Measurements from ENCODE around the gene KCTD16.

The KCTD16 gene

DNA sequence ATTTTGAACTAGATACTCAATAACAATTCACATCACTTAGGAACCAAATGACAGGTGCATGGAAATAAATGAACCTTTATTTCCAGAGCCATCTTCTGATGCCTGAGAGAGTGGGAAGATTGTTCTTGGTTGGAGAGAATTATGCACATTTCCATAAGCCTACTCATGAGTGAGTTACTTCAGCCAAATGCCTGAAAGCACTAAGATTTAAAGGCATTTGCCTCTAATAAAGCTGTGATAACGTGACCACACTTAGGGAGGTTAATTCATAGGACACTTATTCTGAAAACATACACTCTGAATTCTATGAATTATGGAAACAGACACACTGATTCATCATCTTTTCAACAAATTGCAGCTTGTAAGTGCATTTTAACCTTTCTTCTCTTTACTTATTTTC lies 40.0 kb downstream of the KCTD16 start:
- ATAC-seq = no peak

- no peak for ATAC-seq
Observed at GRCh38 chr5:144219869-144220268, 49.2 kb downstream of the KCTD16 start.

DNA sequence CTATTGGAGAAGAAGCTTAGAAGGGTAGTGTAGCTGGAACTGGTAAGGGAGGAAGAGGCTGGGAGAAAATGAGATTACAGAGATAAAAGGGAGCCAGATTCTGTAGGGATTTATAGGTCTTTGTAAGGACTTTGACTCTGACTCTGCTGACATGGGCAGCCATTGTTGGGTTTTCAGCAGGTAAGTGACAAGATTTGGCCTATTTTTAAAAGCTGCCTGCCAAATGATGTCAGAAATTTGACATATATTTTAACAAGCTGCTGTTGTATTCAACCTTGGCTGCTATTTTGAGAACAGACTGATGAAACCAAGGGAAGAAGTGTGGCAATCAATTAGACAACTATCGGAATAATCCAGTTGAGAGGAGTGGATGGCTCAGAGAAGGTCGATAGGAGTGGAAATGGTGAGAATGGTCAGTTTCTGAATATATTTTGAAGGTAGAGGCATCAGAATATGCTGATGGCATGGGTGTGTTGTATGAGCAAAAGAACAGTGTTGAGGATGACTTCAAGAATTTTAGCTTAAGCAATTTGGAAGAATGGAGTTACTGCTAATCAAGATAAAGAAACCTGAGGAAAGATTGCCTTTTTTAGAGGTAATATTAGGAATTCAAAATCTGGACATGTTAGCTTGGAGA lies 56.8 kb downstream of the KCTD16 start:
- no peak for ATAC-seq

- ATAC-seq = no peak
Observed at GRCh38 chr5:144230806-144231205, 60.1 kb downstream of the KCTD16 start.

DNA sequence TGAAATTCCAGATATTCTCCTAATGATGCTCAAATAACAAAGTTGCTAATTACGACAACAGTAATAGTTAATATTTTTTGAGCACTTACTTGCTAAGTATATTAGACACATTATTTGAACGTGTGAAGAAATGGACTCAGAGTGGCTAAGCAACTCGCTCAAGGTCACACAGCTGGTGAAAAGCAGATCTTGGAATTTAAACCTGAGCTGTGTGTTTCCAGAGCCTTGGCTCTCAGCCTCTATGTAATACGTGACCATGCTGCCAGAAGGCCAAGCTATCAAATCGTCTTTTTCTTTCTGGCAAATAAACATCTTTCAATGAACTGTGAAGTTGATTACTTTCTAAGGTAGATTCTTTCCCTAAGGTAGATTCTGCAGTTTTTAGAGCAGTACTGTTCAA lies 61.6 kb downstream of the KCTD16 start:
- no peak for ATAC-seq

DNA sequence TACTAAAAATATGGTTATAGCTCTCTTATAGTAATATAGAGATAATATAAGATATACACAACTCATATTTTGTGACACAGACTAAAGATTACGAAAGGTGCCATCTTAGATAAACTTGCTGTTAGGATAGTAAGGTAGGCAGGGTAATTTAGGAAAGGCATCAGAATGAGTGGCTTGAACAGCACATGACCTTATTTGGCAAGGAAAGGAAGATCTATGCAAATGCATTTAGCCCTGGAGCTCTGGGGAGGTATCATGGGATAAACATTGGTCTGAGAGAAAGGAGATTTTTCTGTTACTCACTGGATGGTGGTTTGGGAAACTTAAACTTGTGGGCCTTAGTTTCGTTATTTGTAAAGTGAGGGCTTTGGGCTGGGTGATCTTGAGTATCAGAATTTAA lies 65.8 kb downstream of the KCTD16 start:
- no peak for ATAC-seq

GRCh38 chr5:144237851-144238250 lies 67.2 kb downstream of the KCTD16 start:
- ATAC-seq = no peak

DNA sequence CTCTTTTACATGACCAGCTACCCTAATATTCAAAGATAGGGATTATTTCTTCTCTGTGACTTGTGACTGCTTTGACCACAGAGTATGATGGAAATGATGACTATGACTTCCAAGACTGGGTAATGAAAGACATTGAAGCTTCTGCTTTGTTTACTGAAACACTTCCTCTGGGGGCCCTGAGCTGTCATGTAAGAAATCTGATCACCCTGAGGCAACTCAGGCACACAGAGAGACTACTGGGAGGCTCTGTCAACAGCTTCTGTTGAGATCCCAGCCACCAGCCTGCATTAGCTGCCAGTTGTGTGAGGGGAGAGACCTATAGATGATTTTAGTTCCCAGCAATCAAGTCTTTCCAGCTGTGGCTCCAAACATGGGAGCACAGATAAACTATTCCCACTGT lies 76.5 kb downstream of the KCTD16 start:
- ATAC-seq = no peak

DNA sequence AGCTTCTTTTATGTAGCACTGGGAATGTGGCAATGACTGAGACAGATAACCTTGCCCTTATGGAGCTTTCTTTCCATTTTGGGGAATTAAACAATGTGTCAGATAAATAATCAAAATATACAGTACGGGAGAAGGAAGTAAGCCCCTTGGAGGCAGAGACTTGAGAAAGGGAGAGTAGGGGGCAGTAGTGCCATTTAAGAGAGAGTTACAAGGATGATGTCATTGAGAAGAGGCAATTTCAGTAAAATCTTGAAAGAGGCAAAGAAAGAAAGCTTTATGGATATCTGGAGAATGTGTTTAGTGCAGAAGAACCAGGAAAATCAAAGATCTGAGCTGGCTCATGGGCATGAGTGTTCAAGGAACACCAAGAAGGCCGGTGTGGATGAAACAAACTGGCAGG lies 77.3 kb downstream of the KCTD16 start:
- ATAC-seq = no peak

GRCh38 chr5:144249755-144250464 lies 79.2 kb downstream of the KCTD16 start:
- no peak for ATAC-seq

- ATAC-seq = no peak
Observed at GRCh38 chr5:144254552-144254951, 83.9 kb downstream of the KCTD16 start.

DNA sequence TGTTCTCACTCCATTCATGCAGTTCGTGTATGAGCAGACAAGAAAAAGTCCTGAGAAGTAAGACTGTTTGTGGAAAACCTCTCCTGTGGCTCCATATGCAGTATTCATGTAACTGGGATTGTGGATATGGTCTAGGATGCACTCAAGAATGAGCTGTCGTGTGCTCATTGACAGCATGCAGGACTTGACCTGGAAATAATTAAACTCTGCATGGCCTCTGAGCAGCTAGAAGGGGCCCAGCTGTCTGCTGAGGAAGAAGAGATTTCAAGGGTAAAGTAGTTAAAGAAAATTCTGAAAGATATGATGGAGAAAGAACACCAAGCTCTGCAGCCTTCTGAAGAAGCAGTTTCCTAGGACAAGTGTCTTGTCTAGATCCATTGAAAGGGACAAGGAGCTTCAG lies 89.4 kb downstream of the KCTD16 start:
- ATAC-seq = no peak

GRCh38 chr5:144265643-144266247 lies 95.1 kb downstream of the KCTD16 start:
- ATAC-seq = no peak

DNA sequence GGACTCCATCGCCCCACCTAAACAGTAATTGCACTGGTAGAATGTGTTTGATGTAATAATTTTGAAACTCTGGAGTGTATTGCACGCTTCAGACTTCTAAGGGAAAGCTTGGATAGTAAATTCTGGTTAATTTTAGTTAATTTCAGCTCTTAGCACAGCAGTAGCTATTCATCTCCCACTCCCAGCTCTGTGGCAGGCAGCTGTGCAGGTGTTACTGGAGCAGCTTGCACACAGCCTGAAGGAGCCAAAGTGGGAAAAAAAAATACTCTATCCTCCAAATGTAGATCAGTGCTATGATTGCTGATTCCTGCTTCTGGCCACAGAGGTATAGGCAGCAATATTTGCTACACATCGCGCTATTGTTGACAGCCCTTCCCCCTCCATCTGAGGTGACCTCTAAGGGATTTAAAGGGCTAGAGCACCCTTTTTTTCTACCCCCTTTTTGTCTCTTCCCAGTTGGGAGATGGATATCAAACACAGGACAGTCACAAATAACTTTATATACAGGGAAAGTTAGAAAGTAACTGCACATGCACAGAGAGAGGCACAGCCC lies 97.4 kb downstream of the KCTD16 start:
- ATAC-seq = no peak

- no peak for ATAC-seq
Observed at GRCh38 chr5:144273232-144274027, 102.8 kb downstream of the KCTD16 start.

DNA sequence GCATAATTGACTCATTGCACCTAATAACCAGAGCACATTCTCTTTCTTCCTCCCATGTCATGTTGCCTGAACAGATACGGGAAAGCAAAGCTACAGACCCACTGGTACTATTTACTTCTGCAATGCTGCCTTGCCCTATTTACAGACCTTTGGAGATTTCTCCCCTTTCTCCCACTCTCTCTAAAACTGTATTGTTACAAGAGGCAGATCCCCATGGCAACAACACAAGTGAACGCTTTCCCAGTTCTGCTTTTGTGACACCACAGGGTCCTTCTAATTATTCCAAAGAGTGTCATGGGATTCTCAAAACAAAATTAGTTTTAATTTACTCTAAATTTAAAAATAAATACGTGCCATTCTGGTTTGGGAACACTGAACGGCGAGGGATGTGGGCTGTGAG lies 104.7 kb downstream of the KCTD16 start:
- ATAC-seq = no peak

DNA sequence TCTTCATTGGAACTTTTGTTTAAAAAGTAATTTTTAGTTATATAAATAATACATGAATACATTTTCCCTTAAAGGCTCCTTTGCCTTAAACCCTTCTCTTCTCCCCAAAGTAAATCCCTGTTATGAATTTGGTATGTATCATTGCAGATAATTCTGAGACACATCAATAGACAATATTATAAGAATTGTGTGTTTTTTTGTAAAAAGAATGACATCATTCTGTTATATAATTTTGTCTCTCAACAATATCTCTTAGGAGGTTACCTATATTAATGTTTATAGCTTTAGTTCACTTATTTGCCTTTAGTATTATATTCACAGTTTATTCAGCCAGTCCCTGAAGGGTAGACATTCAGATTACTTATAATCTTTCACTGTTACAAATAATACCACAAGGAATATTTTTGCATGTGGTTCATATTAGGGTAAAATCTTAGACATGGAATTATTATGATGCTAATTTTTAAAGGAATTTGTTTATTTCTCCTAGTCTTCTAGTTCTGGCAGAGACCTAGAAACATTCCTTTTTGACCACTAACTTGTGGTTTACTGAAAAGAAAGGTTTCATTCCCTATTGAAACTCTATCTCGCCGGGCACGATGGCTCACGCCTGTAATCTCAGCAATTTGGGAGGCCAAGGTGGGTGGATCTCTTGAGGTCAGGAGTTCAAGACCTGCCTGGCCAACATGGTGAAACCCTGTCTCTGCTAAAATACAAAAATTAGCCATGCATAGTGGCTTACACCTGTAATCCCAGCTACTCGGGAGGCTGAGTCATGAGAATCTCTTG lies 105.6 kb downstream of the KCTD16 start:
- no peak for ATAC-seq

DNA sequence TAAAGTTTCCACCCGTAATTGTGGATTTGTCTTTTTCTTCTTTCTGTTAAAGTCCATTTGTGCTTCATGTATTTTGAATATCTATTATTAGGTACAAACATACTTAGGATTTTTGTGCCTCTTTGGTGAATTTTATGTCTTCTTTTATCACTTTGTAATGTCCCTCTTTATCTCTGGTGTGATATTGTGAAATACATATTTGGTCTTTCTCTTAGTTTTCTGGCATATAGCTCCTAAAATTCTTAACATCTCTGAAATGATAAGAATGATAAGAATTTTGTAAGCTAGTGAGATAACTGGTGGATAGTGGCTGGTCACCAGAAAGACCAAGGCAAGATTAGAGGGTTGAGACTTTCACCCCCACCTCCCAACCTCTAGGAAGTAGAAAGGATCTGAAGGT lies 111.1 kb downstream of the KCTD16 start:
- no peak for ATAC-seq

DNA sequence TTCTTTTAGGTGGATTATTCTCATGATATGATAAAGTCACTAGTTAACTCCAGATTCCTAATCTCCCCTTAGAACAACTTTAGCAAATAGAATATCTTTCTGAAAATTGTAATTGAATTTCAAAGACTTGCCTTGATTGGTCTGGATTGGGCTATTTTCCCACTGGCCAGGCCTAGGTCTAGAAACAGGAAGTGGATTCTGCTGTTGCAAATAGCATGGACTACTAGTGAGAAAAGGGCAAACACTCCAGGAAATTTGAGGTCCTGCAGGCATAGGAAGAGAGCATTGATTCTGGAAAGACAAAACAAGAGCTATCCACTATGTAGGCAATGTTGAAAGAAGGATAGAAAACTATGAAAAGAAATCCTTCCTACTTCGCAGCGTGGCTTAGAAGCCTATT lies 113.4 kb downstream of the KCTD16 start:
- no peak for ATAC-seq

DNA sequence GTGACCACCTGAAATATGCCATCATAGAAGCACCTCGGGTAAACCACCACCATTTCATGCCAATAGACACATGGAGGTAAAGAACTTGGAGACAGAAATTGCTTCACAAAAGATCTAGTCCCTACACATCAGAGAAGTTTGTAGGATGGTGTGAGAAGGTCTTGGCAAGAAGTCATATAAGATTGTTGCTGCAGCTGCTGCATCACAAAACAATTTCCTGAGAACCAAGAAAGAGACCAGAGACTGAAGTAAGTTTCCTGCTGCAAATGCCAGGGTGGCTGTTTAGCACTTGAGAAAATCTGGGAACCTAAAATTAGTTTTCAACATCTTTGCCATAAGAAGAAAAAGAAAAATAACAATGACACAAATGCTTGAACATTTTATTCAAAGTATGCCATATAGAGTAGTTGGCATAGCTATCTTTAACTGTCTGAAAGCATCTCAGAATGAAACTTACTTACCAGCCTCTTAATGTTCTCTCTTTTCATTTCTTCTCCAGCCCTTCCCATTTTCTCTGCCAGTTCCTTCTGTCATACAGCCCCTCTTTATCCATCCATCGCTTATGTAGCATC lies 114.3 kb downstream of the KCTD16 start:
- no peak for ATAC-seq

GRCh38 chr5:144289277-144289676 lies 118.6 kb downstream of the KCTD16 start:
- ATAC-seq = no peak

GRCh38 chr5:144292029-144292428 lies 121.4 kb downstream of the KCTD16 start:
- no peak for ATAC-seq
